Activated CD4-positive, alpha-beta T cell treated with anti-CD3 and anti-CD28 coated beads for 36 hours (primary cell): ENCODE measurements around the gene SESN2. TPM values are rescaled to one million over a fixed set of nuclear protein-coding genes. Genes with fewer than 3 reads are reported as not detected.

ENCODE experiments used
- ATAC-seq: fragments of 200-7000 bp; cut with Tn5 transposase; one replicate; pipeline ENCODE4 v1.10.0; 2021; ENCODE audit warnings: mild to moderate bottlenecking, moderate library complexity
- CTCF ChIA-PET: fragments of 350-600 bp; sonication (Branson Sonifier 250); formaldehyde crosslinking; loops from one replicate; lab custom pipeline; 2021; ENCODE audit warnings: antibody characterized with exemption; lab: Charles Lee
- POLR2A ChIA-PET: fragments of 350-600 bp; sonication (Branson Sonifier 250); formaldehyde crosslinking; loops from one replicate; lab custom pipeline; 2021; ENCODE audit warnings: antibody characterized with exemption, inconsistent platforms; lab: Charles Lee
- DNase-seq: peaks from one replicate; pipeline ENCODE4 v3.0.0-alpha.2; 2020
- H3K27ac Mint-ChIP-seq: one replicate; pipeline ENCODE4 v1.8.0; 2021; ENCODE audit warnings: mixed read lengths
- H3K27me3 Mint-ChIP-seq: one replicate; pipeline ENCODE4 v1.8.0; 2021; ENCODE audit warnings: mixed read lengths
- H3K36me3 Mint-ChIP-seq: one replicate; pipeline ENCODE4 v1.8.0; 2021; ENCODE audit warnings: low read depth, mixed read lengths
- H3K4me1 Mint-ChIP-seq: one replicate; pipeline ENCODE4 v1.8.0; 2021; ENCODE audit warnings: mixed read lengths
- H3K4me3 Mint-ChIP-seq: one replicate; pipeline ENCODE4 v1.8.0; 2021; ENCODE audit warnings: mild to moderate bottlenecking, moderate library complexity, mixed read lengths
- H3K9me3 Mint-ChIP-seq: one replicate; pipeline ENCODE4 v1.8.0; 2021; ENCODE audit warnings: low read depth, mixed read lengths
- intact Hi-C, 2 experiments: fragments of 100-400 bp; cut with DNase I in 1 of 2; cut with micrococcal nuclease in 1 of 2; formaldehyde crosslinking; loops; one replicate each; pipeline versions ENCODE4 v1.14.2 to v1.15.1; 2022 to 2024; cut with DNase I, micrococcal nuclease
- total RNA-seq, 2 experiments: library from RNA; stranded (reverse); gene quantifications; one replicate each; pipeline ENCODE4 v1.2.3, GENCODE V29; 2021

SESN2 gene
- total RNA-seq, 2 experiments from 2014 or later: 32.9 to 33.3 TPM

DNA sequence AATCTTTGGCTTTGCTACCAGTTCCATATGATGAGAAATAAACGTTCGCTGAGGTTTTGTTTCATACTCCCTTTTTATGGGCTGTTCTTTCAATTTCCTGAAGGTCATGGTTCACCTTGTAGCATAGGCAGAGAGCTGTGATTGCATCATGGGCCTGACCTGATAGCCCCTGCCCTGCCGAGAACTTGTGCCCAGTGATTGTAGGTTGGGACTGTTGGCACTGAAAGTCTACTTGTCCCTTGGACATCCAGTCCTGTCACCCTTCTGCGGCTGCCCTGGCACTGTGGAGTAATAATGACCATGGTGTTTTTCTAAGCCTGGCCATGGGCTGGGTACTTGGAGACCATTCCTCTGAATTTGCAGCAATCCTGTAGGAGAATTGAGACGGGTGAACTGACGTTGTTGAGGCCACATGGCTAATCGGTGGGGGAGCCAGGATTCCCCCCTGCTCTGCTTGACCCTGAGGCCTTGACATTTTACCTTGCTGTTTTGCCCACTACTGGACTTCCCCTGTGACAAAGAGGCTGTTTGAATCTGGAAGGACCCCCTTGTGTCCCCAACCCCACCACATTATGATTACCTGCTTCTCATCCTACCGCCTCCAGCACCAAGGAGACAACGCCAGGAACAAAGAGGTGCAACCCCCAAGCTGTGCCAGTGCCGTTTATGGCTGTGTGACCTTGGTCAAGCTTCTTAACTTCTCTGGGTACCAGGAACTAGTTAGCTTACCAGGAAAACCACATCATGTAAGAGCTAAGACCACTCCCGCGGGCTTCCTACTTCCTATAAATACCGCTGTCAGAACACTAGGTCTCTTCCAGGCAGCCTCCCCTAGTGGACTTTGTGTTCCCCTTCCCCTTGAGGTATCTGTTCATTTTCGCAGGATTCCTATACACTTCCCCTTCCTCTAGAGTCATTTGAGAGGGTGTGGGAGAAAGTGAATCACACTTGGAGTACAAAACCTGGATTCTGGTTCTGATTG, 23.4 kb downstream of the SESN2 start:
- DNase-seq: no peak
- Mint-ChIP-seq H3K4me3 (no peak overlapping the region), H3K27me3 (no peaks in the 10 kb centered on the region), H3K9me3 (no peaks in the 10 kb centered on the region), H3K36me3 (peaks cover 28% of the 10 kb centered on the region), H3K27ac (no peak overlapping the region), H3K4me1 (no peaks in the 10 kb centered on the region)
- intact Hi-C loops: no loop called here
- ChIA-PET CTCF (interaction anchor here (0.6 kb wide), 2 partner anchors 269 to 839 kb away, joined by 4 to 7 read pairs; no protein-coding TSS in a partner anchor), POLR2A (no interaction called here)
- ATAC-seq: no peak

DNA sequence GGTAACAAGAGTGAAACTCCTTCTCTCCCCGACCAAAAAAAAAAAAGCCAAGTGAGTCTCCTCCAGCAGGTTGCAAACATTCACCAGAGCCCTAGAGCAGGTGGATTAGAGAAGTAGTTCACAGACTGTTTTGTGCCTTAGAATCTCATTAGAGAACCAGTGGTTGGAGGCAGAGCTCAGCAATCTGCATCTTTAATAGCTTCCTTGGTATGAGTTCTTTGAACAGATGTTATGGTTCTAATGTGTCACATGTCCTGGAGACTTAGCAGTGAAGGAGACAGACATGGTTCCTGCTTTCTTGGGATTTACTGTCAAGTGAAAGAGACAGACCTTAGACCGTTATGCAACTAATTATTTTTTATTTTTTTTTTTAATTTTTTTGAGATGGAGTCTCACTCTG, 26.8 kb downstream of the SESN2 start:
- no peak overlapping the region for H3K27ac Mint-ChIP-seq
- intact Hi-C loops: no loop called here
- DNase-seq (no peak), ATAC-seq (peak; percentile 14)
- H3K36me3 Mint-ChIP-seq: peaks cover 6% of the 10 kb centered on the region
- H3K9me3 Mint-ChIP-seq: no peaks in the 10 kb centered on the region
- ChIA-PET POLR2A (interaction anchor here (1.2 to 1.7 kb wide), 2 partner anchors 9 to 10 kb away, joined by 3 to 13 read pairs; no protein-coding TSS in a partner anchor), CTCF (interaction anchor here (1.1 to 1.8 kb wide), 2 partner anchors 9 to 37 kb away, joined by 3 to 9 read pairs; no protein-coding TSS in a partner anchor)
- H3K4me1 Mint-ChIP-seq: no peaks in the 10 kb centered on the region
- H3K27me3 Mint-ChIP-seq: no peaks in the 10 kb centered on the region
- no peak overlapping the region for H3K4me3 Mint-ChIP-seq

DNA sequence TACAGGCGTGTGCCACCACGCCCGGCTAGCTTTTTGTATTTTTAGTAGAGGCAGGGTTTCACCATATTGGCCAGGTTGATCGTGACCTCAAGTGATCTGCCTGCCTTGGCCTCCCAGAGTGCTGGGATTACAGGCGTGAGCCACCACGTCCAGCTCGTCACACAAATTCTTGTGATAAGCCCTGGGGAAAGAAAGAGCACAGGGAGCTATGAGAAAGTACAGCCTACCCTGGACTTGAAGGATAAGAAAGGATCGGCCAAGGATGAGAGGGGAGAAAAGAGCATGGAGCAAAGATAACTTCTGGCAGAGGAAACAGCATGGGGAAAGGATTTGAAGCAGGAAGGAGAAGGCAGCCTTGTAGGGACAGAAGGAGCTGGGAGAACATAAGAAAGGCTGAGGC, 29.2 kb downstream of the SESN2 start:
- Mint-ChIP-seq H3K27ac (no peak overlapping the region), H3K4me1 (no peaks in the 10 kb centered on the region)

DNA sequence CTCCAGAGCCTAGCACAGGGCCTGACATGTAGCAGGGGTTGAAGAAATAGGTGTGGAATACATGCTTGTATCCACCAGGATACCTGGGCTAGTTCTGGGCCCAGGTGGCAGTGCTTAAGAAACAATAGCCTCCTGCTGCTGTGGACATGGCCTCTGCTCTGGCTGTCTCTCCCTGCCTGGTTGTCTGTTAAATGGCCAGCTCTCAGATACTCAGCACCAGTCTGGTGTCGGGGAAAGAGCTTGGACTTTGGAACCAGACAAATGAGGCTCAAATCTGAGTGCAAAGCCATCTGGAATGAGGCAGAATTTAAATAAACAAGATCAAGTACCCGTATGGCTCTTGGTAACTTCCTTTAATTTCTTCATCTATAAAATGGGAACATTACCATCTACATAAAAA, 31.5 kb downstream of the SESN2 start:
- Mint-ChIP-seq H3K27me3 (no peaks in the 10 kb centered on the region), H3K27ac (no peak overlapping the region), H3K36me3 (no peaks in the 10 kb centered on the region), H3K9me3 (no peaks in the 10 kb centered on the region), H3K4me1 (no peaks in the 10 kb centered on the region), H3K4me3 (no peak overlapping the region)
- DNase-seq (no peak), ATAC-seq (no peak)
- intact Hi-C loops: no loop called here
- ChIA-PET POLR2A (no interaction called here), CTCF (interaction anchor here (0.7 kb wide), 1 partner anchor 30 kb away, joined by 3 read pairs; no protein-coding TSS in a partner anchor)

More for the DNA sequence above, 29.2 kb downstream of the SESN2 start:
- no peaks in the 10 kb centered on the region for H3K9me3 Mint-ChIP-seq
- H3K4me3 Mint-ChIP-seq: no peak overlapping the region
- POLR2A ChIA-PET: no interaction called here
- no peaks in the 10 kb centered on the region for H3K36me3 Mint-ChIP-seq
- intact Hi-C loops: no loop called here
- no peak for DNase-seq
- no peaks in the 10 kb centered on the region for H3K27me3 Mint-ChIP-seq
- ATAC-seq: no peak
- CTCF ChIA-PET: interaction anchor here (0.7 kb wide), 1 partner anchor 40 kb away, joined by 4 read pairs; no protein-coding TSS in a partner anchor

DNA sequence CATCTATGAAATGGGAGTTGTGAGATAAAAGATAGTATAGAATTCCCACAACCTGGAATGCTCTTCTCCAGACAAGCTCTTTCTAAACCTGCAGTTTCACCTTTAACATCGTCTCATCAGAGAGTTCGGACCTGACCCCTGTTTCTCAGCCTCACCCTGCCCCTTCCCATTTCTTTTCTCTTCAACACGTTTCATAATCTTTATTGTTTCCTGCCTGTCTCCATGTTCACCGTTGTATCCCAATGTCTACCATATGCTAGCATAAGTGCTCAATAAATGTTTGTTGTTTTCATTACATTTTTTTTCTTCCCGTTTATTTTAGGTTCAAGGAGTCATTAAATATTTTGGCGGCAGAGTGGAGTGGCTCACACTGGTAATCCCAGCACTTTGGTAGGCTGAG, 32.4 kb downstream of the SESN2 start:
- no peaks in the 10 kb centered on the region for H3K27me3 Mint-ChIP-seq
- no peaks in the 10 kb centered on the region for H3K9me3 Mint-ChIP-seq
- ChIA-PET POLR2A (no interaction called here), CTCF (interaction anchor here (0.9 kb wide), 1 partner anchor 67 kb away, joined by 3 read pairs; no protein-coding TSS in a partner anchor)
- DNase-seq: no peak
- intact Hi-C loops: no loop called here
- no peak overlapping the region for H3K4me3 Mint-ChIP-seq
- no peaks in the 10 kb centered on the region for H3K4me1 Mint-ChIP-seq
- ATAC-seq: no peak
- no peaks in the 10 kb centered on the region for H3K36me3 Mint-ChIP-seq
- H3K27ac Mint-ChIP-seq: no peak overlapping the region

DNA sequence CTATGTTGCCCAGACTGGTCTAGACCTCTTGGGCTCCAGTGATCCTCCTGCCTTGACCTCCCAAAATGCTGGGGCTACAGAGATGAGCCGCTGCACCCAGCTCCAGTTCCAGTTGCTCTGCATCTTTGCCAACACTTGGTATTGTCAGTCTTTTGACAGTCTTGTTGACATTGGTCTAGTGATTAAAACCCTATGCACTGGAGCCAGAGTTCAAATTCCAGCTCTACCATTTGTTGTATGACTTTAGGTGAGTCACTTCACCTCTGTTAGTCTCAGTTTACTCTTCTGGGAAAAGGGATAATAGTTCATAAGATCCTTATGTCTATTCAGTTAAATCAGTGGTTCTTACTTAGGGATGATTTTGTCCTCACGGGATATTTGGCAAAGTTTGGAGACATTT, 36.6 kb downstream of the SESN2 start:
- ATAC-seq: no peak
- no peak overlapping the region for H3K27ac Mint-ChIP-seq
- no peaks in the 10 kb centered on the region for H3K27me3 Mint-ChIP-seq
- ChIA-PET CTCF (interaction anchor here (0.6 to 1.0 kb wide), 3 partner anchors 10 to 60 kb away, joined by 3 to 5 read pairs (median 4); no protein-coding TSS in a partner anchor), POLR2A (interaction anchor here (0.6 kb wide), 2 partner anchors 42 to 352 kb away, joined by 3 read pairs; partner anchors contain the start of gene RNU11)
- no peak for DNase-seq
- no peaks in the 10 kb centered on the region for H3K4me1 Mint-ChIP-seq
- intact Hi-C loops: no loop called here
- no peaks in the 10 kb centered on the region for H3K9me3 Mint-ChIP-seq
- H3K36me3 Mint-ChIP-seq: no peaks in the 10 kb centered on the region
- no peak overlapping the region for H3K4me3 Mint-ChIP-seq

DNA sequence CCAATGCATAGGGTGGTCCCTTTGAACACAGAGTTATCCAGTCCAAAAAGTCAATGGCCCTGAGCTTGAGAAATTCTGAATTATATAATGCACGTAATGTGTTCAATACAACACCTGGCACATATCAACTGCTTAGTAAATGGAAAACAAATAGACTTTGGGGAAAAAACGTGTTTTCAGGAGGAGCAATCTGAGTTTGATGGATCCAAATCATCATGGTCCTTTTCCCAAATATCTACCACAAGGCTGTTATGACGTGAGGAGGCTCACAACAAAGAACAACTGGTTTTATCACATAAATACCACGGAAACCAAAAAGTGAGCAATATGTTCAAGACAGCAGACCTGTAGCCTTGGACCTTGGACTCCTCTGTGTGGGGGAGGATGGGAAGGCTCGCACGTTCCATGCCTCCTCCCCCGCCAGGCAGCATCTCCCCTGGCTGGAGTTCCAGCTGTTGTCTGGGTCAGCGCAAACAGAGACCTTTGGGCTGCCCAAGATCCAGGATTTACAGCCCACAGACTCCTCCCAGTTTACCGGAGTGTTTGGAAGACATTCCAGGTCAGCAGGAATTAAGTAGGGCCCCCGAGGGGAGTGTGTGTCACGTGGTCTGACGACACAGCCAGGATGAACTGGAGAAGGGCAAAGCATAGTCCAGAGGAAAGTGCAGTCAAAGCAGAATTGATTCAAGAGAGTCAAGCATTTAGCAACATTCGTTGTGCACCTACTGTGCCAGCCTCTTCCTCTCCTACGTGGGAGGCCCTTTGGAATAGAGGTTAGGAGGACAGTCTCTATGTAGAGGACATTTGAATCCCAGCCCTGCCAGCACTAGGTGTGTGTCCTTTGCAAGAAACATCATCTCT, 37.3 kb downstream of the SESN2 start:
- Mint-ChIP-seq H3K36me3 (no peaks in the 10 kb centered on the region), H3K27ac (no peak overlapping the region), H3K4me1 (no peaks in the 10 kb centered on the region), H3K4me3 (no peak overlapping the region), H3K27me3 (no peaks in the 10 kb centered on the region), H3K9me3 (no peaks in the 10 kb centered on the region)
- ChIA-PET POLR2A (no interaction called here), CTCF (interaction anchor here (0.6 to 0.7 kb wide), 2 partner anchors 24 to 987 kb away, joined by 3 read pairs; no protein-coding TSS in a partner anchor)
- ATAC-seq: no peak
- no peak for DNase-seq
- intact Hi-C loops: no loop called here

DNA sequence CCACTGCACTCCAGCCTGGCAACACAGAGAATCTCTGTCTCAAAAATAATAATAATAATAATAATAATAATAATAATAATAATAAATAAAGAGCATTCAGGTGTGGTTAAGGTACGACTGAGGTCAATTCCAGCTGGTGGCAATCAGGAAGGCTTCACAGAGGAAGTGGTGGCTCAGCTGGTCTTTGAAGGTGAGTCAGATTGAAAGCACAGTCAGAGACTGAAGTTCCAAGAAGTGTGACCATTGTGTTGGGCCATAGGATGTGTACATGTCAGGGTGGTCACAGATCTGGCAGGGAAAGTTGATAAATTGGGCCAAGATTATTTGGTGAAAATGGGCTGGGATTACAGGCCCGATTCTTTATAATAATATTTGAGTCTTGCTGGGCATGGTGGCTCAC, 38.5 kb downstream of the SESN2 start:
- ChIA-PET POLR2A (no interaction called here), CTCF (interaction anchor here (0.6 to 1.0 kb wide), 4 partner anchors 16 to 113 kb away, joined by 3 to 4 read pairs (median 3); no protein-coding TSS in a partner anchor)
- no peak overlapping the region for H3K4me3 Mint-ChIP-seq
- no peaks in the 10 kb centered on the region for H3K36me3 Mint-ChIP-seq
- no peaks in the 10 kb centered on the region for H3K9me3 Mint-ChIP-seq
- no peaks in the 10 kb centered on the region for H3K27me3 Mint-ChIP-seq
- no peaks in the 10 kb centered on the region for H3K4me1 Mint-ChIP-seq
- no peak overlapping the region for H3K27ac Mint-ChIP-seq
- ATAC-seq (no peak), DNase-seq (peak; percentile 22)
- intact Hi-C loops: no loop called here

DNA sequence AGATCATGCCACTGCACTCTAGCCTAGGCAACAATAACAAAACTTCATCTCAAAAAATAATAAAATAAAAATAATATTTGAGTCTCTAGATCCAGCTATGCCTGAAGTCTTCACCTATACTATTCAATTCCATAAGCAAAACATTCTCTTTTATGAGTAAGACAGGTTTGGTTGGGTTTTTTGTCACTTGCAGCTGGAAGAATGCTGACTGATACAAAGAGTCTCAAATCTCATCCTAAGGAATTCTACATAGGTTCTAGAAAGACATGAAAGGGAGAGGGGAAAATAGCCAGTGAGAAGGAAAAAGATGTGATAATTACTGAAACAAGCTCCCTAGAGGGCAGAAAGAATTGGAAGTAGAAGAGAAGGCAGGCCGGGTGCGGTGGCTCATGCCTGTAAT, 39.1 kb downstream of the SESN2 start:
- ChIA-PET CTCF (interaction anchor here (0.7 to 1.0 kb wide), 2 partner anchors 50 to 85 kb away, joined by 3 to 4 read pairs; no protein-coding TSS in a partner anchor), POLR2A (interaction anchor here (0.6 kb wide), 1 partner anchor 221 kb away, joined by 4 read pairs; no protein-coding TSS in a partner anchor)
- Mint-ChIP-seq H3K27ac (no peak overlapping the region), H3K4me1 (no peaks in the 10 kb centered on the region), H3K4me3 (no peak overlapping the region), H3K36me3 (no peaks in the 10 kb centered on the region), H3K9me3 (no peaks in the 10 kb centered on the region), H3K27me3 (no peaks in the 10 kb centered on the region)
- intact Hi-C loops: no loop called here
- no peak for ATAC-seq
- no peak for DNase-seq

DNA sequence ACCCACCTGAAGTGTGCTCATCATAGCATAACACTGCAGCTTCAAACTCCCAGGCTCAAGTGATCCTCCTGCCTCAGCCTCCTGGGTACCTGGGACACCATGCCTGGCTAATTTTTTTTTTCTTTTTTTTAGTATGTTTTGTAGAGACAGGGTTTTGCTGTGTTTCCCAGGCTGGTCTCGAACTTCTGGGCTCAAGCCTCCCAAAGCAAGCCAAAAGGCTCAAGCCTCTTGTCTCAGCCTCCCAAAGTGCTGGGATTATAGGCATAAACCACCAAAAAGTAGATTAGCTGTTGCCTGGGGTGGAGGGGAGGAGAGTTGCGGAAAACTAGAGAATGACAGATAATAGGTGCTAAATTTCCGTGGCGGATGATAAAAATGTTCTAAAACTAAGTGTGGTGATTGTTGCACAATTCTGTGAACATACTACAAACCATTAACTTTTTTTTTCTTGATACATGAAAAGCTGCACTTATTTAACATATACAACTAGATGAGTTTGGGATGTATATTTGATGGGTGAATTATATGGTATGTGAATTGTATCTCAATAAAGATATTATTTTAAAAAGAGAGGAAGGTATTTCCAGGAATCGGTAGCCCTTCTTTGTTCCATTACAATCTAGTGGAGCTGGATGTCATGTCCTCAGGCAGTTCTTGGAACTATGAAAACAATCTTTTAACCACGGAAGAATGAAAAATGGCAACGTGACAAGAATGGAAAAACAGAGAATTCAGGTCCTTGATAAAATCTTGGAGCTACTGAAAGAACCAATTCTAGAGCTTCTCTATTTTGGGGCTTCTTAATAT, 42.3 kb downstream of the SESN2 start:
- POLR2A ChIA-PET: no interaction called here
- intact Hi-C loops: loop anchor here in 1 of 2 experiments (10.0 kb wide), 1 partner anchor 177 kb away; no protein-coding TSS in a partner anchor
- no peak overlapping the region for H3K27ac Mint-ChIP-seq

More for the DNA sequence above, 42.3 kb downstream of the SESN2 start:
- no peaks in the 10 kb centered on the region for H3K27me3 Mint-ChIP-seq
- H3K4me1 Mint-ChIP-seq: no peaks in the 10 kb centered on the region
- no peak overlapping the region for H3K4me3 Mint-ChIP-seq
- DNase-seq (no peak), ATAC-seq (no peak)
- no peaks in the 10 kb centered on the region for H3K36me3 Mint-ChIP-seq
- no peaks in the 10 kb centered on the region for H3K9me3 Mint-ChIP-seq
- CTCF ChIA-PET: interaction anchor here (0.7 to 2.7 kb wide), 3 partner anchors 8 to 357 kb away, joined by 3 to 12 read pairs (median 10); no protein-coding TSS in a partner anchor
